Keratinocyte (primary cell): Measurements from ENCODE around the gene CTCF.

ENCODE experiments used
- EZH2 ChIP-seq: IDR thresholded peaks from one replicate; pipeline ENCODE4 v1.6.1; 2012; ENCODE audit warnings: inconsistent platforms, mild to moderate bottlenecking, low read length, moderate library complexity
- TF ChIP-seq, protein P1 (sequence below), 3 experiments: IDR thresholded peaks in 1 of 3; conservative IDR thresholded peaks in 1 of 3; optimal IDR thresholded peaks in 1 of 3; 2 replicates in 2 of 3; 3 replicates in 1 of 3; pipeline versions ENCODE3 to v1.5.1; 2011; ENCODE audit warnings: low read length in 3 of 3, mild to moderate bottlenecking in 3 of 3, moderate library complexity in 2 of 3, control low read depth in 1 of 3, inconsistent platforms in 1 of 3; ENCODE audit not compliant: insufficient read depth in 2 of 3; ENCODE audit errors: extremely low read depth in 1 of 3

- TF ChIP-seq, protein P1, sequence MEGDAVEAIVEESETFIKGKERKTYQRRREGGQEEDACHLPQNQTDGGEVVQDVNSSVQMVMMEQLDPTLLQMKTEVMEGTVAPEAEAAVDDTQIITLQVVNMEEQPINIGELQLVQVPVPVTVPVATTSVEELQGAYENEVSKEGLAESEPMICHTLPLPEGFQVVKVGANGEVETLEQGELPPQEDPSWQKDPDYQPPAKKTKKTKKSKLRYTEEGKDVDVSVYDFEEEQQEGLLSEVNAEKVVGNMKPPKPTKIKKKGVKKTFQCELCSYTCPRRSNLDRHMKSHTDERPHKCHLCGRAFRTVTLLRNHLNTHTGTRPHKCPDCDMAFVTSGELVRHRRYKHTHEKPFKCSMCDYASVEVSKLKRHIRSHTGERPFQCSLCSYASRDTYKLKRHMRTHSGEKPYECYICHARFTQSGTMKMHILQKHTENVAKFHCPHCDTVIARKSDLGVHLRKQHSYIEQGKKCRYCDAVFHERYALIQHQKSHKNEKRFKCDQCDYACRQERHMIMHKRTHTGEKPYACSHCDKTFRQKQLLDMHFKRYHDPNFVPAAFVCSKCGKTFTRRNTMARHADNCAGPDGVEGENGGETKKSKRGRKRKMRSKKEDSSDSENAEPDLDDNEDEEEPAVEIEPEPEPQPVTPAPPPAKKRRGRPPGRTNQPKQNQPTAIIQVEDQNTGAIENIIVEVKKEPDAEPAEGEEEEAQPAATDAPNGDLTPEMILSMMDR (optimal IDR thresholded peaks at IDR 0.05 in 1 of 3, IDR thresholded peaks at IDR 0.05 in 1 of 3, conservative IDR thresholded peaks at IDR 0.05 in 1 of 3; ENCODE audit: extremely low read depth in 1 of 3, insufficient read depth in 2 of 3, low read length in 3 of 3): no peak
- no peak for TF ChIP-seq EZH2
These were observed 31.1 kb upstream of the CTCF start for GRCh38 chr16:67531247-67531646.
